Spleen (tissue), 7 donors: ENCODE data around the gene TMTC2.

ENCODE experiments used
- POLR2A ChIP-seq, 3 donors: fragments of 450-650 bp; IDR thresholded peaks; one replicate each; pipeline ENCODE4 v1.5.1; 2017; ENCODE audit warnings: antibody characterized with exemption in 3 of 3, mild to moderate bottlenecking in 1 of 3
- POLR2AphosphoS5 ChIP-seq, 3 donors: sonication (generic); formaldehyde crosslinking; IDR thresholded peaks; one replicate each; pipeline ENCODE4 v1.5.1; 2017; ENCODE audit warnings: antibody characterized with exemption in 3 of 3
- TF ChIP-seq, protein P1 (sequence below), 11 experiments: fragments of 200-600 bp in 7 of 11; fragments of 450-650 bp in 4 of 11; sonication (generic) in 4 of 11; IDR thresholded peaks in 8 of 11; conservative IDR thresholded peaks in 3 of 11; 1 replicate in 7 of 11; 2 replicates in 4 of 11; pipeline versions ENCODE4 v1.4.0 to v1.8.0; 2016 to 2021; ENCODE audit warnings: antibody characterized with exemption in 11 of 11, inconsistent platforms in 4 of 11, mild to moderate bottlenecking in 1 of 11
- donor health status: DM: no; HTN: no; CAD: no; lungs with moderate emphysema.
- donor health status: DM: no; HTN: no; CAD: no.
- donor health status: DM: no; HTN: no; CAD: no.

- no peak for TF ChIP-seq POLR2A (IDR thresholded peaks at IDR 0.05)
- TF ChIP-seq POLR2AphosphoS5 (IDR thresholded peaks at IDR 0.05): no peak
- TF ChIP-seq, protein P1, sequence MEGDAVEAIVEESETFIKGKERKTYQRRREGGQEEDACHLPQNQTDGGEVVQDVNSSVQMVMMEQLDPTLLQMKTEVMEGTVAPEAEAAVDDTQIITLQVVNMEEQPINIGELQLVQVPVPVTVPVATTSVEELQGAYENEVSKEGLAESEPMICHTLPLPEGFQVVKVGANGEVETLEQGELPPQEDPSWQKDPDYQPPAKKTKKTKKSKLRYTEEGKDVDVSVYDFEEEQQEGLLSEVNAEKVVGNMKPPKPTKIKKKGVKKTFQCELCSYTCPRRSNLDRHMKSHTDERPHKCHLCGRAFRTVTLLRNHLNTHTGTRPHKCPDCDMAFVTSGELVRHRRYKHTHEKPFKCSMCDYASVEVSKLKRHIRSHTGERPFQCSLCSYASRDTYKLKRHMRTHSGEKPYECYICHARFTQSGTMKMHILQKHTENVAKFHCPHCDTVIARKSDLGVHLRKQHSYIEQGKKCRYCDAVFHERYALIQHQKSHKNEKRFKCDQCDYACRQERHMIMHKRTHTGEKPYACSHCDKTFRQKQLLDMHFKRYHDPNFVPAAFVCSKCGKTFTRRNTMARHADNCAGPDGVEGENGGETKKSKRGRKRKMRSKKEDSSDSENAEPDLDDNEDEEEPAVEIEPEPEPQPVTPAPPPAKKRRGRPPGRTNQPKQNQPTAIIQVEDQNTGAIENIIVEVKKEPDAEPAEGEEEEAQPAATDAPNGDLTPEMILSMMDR (IDR thresholded peaks at IDR 0.05 in 8 of 11, conservative IDR thresholded peaks at IDR 0.05 in 3 of 11): no peak
Observed at GRCh38 chr12:82910246-82910893, 223.7 kb downstream of the TMTC2 start.
